Stimulated activated naive CD8-positive, alpha-beta T cell treated with anti-CD3 and anti-CD28 coated beads, Interleukin-15, amount 100 ng/mL, for 72 hours (primary cell): Measurements from ENCODE around the gene ELAVL1.
A peak's percentile ranks its signal among the peaks of the same experiment; 100 is the strongest.
"Not testable (repeated sequence)": the region's sequence is repeated elsewhere in the genome, so short reads cannot be mapped to it uniquely, and the experiment has no call there.

Source experiments
- ATAC-seq: fragments of 150-1000 bp; cut with Tn5 transposase; 2 replicates; pipeline ENCODE4 v1.10.0; 2021; ENCODE audit warnings: mild to moderate bottlenecking, moderate library complexity
- DNase-seq, 2 donors: peaks; one replicate each; pipeline ENCODE4 v3.0.0; 2021 to 2022
- H3K27ac Mint-ChIP-seq, 2 donors: one replicate each; pipeline ENCODE4 v1.8.0; 2022; ENCODE audit warnings: mild to moderate bottlenecking in 2 of 2, mixed read lengths in 2 of 2, moderate library complexity in 2 of 2
- H3K27me3 Mint-ChIP-seq: one replicate; pipeline ENCODE4 v1.8.0; 2022; ENCODE audit warnings: mixed read lengths
- H3K4me1 Mint-ChIP-seq: one replicate; pipeline ENCODE4 v1.8.0; 2022; ENCODE audit warnings: mild to moderate bottlenecking, mixed read lengths
- H3K4me3 Mint-ChIP-seq, 2 donors: one replicate each; pipeline ENCODE4 v1.8.0; 2022; ENCODE audit warnings: mild to moderate bottlenecking in 2 of 2, mixed read lengths in 2 of 2, moderate library complexity in 1 of 2
- H3K9me3 Mint-ChIP-seq, 2 donors: one replicate each; pipeline ENCODE4 v1.8.0; 2022; ENCODE audit warnings: mixed read lengths in 2 of 2

ELAVL1 gene

DNA sequence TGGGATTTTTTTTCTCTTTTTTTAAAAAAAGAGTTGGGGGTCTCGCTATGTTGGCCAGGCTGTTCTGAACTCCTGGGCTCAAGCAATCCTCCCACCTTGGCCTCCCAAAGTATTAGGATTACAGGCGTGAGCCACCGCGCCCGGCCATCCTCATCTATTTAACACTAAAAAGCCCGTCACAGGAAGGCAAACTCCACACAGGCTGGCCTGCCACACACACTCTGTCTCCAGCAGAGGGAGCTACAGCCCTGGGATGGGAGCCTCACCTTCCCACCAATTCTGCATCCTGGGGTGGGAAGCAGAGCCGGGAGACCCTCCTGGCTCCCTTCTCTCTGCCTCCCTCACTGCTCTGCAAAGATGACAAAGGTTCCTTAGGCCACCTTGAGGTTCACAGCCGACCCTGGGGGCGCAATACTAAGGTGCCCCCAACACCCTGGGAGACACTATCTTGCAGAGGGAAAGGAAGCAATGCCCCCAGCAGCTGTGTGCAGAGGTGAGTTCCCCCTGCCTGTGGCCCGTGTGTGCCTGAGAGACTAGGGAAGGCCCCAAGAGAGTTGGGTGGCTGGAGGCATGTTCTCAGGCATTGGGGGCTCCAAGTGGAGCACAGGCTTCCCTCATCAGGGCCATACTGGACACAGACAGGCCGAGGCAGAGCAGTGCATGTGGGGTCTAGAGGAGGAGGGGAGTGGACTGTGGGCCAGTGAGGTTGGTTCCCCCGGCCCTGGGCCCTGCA is 34.6 kb downstream of the ELAVL1 start:
- DNase-seq (no peak), ATAC-seq (peak; percentile 60)
- Mint-ChIP-seq H3K4me3 (no peak overlapping the region), H3K4me1 (peaks cover 6% of the 10 kb centered on the region), H3K27ac (no peak overlapping the region), H3K9me3 (no peaks in the 10 kb centered on the region), H3K27me3 (no peaks in the 10 kb centered on the region)

DNA sequence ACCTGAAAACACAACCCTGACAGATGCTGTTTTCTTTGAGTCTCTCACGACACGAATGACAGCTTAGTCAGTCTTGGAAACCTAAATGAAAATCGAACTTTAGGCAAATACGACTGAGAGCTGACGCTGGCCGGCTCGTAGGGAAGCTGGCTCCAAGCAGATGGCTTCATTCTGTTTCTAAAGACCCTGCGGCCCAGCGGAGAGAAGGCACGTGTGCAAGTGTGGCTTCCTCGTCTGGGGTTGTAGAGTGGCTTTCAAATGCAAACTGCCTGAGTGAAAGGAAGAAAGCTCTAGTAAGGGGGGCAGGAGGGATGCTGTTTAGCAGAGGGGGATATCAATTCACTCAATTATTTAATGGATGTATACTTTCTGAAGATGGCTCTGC is 35.9 kb downstream of the ELAVL1 start:
- Mint-ChIP-seq H3K4me1 (peaks cover 6% of the 10 kb centered on the region), H3K9me3 (no peaks in the 10 kb centered on the region), H3K4me3 (no peak overlapping the region), H3K27me3 (no peaks in the 10 kb centered on the region), H3K27ac (peak overlapping the region in 1 of 2 donors; percentile 89)
- DNase-seq (no peak), ATAC-seq (no peak)

DNA sequence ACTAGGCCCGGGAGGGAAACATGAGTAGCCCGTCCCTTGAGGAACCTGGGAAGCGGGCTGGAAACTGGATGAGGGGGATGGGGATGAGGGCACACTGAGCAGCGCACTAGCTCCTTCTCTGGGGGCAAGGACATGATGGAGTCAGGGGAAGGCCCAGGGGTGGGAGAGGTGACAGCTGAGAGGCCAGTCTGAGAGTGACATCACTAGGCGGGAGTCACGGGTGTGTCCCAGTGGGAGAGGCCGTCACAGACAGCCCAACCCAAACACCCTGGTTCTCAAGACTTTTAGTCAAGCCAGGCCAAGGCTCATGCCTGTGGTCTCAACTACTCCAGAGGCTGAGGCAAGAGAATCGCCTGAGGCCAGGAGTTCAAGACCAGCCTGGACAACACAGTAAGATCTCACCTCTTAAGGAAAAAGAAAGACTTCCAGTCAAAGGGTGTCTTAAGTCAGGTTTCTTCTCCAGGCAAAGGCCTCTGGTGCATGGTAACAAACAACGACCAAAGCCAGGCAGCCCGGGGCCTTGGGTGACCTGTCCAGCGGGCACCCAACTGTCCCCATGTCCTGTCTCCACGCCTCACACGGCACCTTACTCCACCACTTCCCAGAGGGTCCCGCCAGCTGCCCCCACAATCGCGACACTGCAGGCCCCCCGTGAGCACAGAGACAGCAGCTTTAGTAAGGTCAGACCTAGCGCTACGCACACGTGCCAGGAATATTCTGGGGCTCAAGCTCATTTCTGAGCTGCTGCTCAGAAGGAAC is 36.5 kb downstream of the ELAVL1 start:
- no peak for ATAC-seq
- no peaks in the 10 kb centered on the region for H3K27me3 Mint-ChIP-seq
- no peak for DNase-seq
- H3K4me3 Mint-ChIP-seq: no peak overlapping the region
- H3K9me3 Mint-ChIP-seq: no peaks in the 10 kb centered on the region
- H3K4me1 Mint-ChIP-seq: peaks cover 6% of the 10 kb centered on the region
- peak overlapping the region in 1 of 2 donors; percentile 89 for H3K27ac Mint-ChIP-seq

DNA sequence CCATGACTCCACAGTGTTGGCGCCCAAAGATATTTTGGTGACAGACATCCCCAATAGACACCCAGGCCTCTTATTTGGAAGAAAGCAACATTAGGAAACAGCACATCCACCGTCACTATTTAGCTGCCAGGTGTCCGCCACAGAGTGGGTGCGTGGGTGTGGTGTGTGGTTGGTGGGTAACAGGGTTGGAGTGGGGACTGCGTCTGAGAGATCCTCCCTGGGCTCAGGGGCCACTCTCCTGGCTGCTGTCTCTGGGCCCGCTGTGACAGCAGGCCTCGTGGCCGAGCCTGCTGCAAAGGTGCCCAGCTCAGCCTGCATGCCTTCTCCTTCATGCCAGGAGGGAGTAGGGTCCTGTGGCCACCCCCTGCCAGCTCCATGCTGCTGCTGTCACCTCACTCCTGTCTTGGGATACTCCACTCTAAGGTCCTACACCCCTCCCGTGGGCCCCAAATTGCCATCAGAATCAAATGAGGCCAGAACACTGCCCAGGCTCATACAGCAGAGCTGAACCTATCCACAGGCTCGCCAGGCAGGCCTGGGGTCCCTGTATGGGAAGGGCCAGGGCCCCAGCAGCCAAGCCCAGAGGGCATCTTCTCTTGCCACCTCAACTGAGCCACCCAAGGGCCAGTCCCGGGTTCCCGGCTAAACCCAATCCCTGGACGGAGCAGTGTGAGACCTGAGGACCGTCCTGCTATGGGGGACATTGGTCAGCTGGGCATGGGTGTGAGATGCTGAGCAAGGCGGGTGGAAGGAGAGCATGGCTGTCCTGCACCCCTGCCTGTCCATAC is 37.2 kb downstream of the ELAVL1 start:
- no peak for ATAC-seq
- DNase-seq: no peak
- H3K9me3 Mint-ChIP-seq: no peaks in the 10 kb centered on the region
- H3K27me3 Mint-ChIP-seq: no peaks in the 10 kb centered on the region
- peak overlapping the region; percentile 53 to 87 for H3K27ac Mint-ChIP-seq
- peaks cover 6% of the 10 kb centered on the region for H3K4me1 Mint-ChIP-seq
- H3K4me3 Mint-ChIP-seq: no peak overlapping the region

DNA sequence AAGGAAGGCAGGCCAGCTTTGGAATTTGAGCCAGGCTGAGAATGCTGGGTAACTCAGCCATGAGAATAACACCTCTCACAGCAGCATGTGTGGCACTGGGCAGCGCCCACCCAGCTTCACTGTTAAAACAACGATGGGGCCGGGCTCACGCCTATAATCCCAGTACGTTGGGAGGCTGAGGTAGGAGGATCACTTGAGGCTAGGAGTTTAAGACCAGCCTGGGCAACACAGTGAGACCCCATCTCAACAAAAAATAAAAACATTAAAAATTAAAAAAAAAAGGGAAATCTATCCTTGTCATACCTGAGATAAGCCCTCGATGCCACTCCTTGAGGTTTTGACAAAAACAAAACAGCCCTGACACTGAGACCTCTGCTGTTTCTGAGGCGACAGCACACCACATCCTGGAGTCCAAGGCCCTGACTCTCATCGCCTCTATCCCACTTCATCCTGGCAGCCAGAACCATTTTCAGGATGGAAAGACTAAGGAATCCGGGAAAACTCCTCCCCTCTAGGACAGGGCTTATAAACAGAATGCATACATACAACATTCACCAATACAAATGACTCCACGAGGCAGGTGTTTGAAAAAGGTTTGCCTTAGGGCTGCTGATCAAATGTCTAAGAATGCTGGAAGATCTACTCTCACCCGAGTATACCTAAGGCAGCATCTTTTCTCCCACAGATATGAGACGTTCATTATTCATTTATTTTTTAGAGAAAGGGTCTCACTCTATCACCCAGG is 39.3 kb downstream of the ELAVL1 start:
- Mint-ChIP-seq H3K4me3 (no peak overlapping the region), H3K4me1 (peaks cover 6% of the 10 kb centered on the region), H3K9me3 (no peaks in the 10 kb centered on the region)

DNA sequence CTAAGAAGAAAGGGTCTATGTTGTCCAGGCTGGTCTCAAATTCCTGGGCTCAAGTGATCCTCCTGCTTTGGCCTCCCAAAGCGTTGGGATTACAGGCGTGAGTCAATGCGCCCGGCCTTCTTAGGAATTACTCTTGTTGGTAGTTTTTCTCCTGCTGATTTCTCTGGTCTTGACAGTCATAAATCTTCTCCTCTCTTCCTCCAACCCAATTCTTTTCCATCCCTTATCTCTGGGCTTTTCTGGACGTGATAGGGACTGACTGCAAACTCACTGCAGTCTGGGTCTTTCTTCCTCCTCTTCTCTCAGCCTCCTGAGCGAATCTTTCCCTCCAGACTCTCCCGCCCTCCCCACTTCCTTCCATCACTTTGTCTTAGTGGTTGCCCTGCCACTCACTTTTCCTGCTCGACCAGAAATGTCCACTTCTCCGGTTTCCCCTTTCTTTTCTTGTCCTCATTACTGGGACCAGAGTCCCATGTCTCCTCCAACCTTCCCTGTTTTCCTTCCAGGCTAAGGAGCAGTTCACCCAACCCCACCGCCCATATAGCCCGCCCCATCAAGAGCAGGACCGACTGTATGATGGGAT is 40.1 kb downstream of the ELAVL1 start:
- Mint-ChIP-seq H3K27ac (peak overlapping the region; percentile 29 to 31), H3K9me3 (no peaks in the 10 kb centered on the region), H3K4me3 (no peak overlapping the region), H3K27me3 (no peaks in the 10 kb centered on the region), H3K4me1 (peaks cover 6% of the 10 kb centered on the region)
- no peak for DNase-seq
- ATAC-seq: no peak

More for the DNA sequence above, 39.3 kb downstream of the ELAVL1 start:
- DNase-seq (no peak), ATAC-seq (no peak)
- no peaks in the 10 kb centered on the region for H3K27me3 Mint-ChIP-seq
- peak overlapping the region; percentile 49 to 87 for H3K27ac Mint-ChIP-seq

DNA sequence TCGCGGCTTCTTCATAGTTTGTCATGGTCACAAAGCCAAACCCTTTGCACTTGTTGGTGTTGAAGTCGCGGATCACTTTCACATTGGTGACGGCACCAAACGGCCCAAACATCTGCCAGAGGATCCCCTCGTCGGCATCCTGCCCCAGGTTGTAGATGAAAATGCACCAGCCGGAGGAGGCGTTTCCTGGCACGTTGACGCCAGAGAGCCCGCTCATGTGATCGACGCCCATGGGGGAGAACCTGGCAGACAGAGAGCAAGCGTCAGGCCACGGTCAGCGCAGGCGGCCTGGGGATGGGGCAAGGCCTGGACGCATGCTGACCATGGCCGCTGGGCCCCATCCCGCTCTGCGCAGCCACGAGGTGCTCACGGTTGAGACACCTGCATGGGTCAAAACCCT is 41.9 kb downstream of the ELAVL1 start:
- no peaks in the 10 kb centered on the region for H3K27me3 Mint-ChIP-seq
- ATAC-seq (no peak), DNase-seq (no peak)
- no peaks in the 10 kb centered on the region for H3K9me3 Mint-ChIP-seq
- H3K4me1 Mint-ChIP-seq: peaks cover 4% of the 10 kb centered on the region
- no peak overlapping the region for H3K27ac Mint-ChIP-seq
- no peak overlapping the region for H3K4me3 Mint-ChIP-seq

DNA sequence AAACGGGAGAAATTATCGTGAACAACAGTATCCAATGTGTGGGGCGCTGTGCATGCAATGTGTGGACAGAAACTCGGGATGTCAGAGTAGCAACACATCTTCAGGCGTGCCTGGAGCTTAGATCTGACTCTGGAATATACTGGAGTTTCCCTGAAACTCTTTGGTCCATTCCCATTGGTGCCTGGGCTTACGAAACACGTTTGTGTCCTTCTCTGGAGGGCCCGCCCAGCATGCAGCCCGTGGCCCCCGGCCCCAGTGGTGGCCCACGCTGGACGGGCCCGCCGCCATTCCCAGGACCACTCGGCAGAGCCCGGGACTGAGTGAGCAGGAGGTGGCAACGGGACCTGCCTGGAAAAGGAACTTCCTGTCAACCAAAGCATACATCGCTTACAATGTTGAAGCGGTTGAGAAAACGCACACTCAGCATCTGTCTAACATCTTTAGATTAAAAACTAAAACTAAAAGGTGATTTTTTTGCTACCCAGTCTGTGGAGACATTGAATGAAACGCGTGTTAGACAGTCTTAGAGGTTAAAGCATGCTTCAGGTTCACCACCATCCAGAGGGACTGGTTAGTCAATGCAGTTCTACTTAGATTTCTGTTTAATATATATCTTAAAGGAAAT is 42.7 kb downstream of the ELAVL1 start:
- H3K27me3 Mint-ChIP-seq: no peaks in the 10 kb centered on the region

DNA sequence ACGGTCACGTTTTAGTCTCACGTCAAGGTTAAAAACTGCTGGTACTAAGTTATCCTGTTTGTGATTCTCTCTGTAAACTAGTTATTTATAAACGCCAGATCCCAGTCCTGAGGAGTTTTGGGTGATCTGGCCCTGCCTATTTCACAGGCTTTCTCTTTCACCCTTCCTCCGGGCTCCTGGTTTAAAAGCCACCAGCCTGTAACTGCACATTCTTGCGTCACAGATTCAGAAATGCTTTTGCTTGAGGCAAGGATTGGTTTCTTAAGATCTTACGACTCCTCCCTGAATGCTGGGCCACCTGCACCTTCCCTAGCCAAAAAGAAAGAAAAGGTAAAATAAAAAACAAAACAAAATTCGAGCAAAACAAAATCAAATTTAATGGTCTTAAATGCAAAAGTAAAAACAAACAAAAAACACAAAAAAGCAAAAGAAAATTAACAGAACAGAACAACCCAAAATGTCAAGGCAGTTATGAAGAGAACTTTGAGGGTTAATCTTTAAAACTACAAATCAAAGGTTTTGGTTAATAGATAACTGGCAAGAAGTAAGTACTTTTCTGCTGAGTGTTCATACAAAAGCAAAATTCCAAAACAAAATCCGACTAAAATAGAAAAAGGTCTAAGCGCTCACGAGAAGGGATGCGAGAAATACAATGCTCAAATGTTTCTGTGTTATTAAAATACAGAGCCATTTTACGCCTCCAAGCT is 43.4 kb downstream of the ELAVL1 start:
- no peaks in the 10 kb centered on the region for H3K9me3 Mint-ChIP-seq
- H3K4me3 Mint-ChIP-seq: no peak overlapping the region
- H3K4me1 Mint-ChIP-seq: peaks cover 5% of the 10 kb centered on the region
- no peaks in the 10 kb centered on the region for H3K27me3 Mint-ChIP-seq
- no peak for DNase-seq
- ATAC-seq: no peak
- no peak overlapping the region for H3K27ac Mint-ChIP-seq

More for the DNA sequence above, 42.7 kb downstream of the ELAVL1 start:
- ATAC-seq (no peak), DNase-seq (no peak)
- H3K4me1 Mint-ChIP-seq: peaks cover 4% of the 10 kb centered on the region
- H3K9me3 Mint-ChIP-seq: no peaks in the 10 kb centered on the region
- peak overlapping the region in 1 of 2 donors; percentile 46 for H3K27ac Mint-ChIP-seq
- no peak overlapping the region for H3K4me3 Mint-ChIP-seq

DNA sequence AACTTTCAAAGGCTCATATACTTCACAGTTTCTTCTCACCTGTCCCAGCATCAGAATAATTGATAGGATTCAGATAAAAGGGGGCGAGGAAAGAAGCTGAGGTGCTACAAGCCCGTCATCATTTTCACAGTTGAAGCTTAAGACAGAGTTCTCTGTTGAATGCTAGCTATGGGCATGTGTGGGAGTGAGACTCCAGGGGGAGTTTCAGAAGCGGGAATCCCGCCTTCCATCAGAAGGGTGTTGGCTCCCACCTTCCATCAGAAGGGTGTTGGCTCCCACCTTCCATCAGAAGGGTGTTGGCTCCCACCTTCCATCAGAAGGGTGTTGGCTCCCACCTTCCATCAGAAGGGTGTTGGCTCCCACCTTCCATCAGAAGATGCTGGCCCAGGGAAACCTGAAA is 44.4 kb downstream of the ELAVL1 start:
- not testable (repeated sequence) for H3K4me3 Mint-ChIP-seq, DNase-seq, H3K9me3 Mint-ChIP-seq, H3K4me1 Mint-ChIP-seq, H3K27me3 Mint-ChIP-seq, ATAC-seq, H3K27ac Mint-ChIP-seq

DNA sequence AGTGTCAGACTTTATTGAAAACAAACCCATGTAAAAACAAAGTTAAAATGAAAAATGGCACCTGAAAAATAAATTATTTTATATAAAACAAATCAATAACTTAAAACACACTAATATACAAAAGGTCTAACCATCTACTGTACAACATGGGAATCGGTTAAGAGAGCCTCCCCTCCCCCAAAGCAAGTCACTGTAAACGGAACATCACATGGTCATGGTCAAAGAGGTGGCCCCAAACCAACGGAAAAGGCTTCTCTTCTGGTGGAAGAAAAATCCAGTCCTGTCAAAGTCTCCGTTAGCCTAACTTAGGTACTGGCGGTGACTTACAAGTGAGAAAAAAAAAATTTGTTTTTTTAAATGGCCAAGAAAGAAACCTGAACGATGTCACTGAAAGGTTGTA is 46.2 kb downstream of the ELAVL1 start:
- ATAC-seq (no peak), DNase-seq (no peak)
- Mint-ChIP-seq H3K27ac (no peak overlapping the region), H3K27me3 (no peaks in the 10 kb centered on the region), H3K4me1 (peaks cover 5% of the 10 kb centered on the region), H3K9me3 (no peaks in the 10 kb centered on the region), H3K4me3 (no peak overlapping the region)

DNA sequence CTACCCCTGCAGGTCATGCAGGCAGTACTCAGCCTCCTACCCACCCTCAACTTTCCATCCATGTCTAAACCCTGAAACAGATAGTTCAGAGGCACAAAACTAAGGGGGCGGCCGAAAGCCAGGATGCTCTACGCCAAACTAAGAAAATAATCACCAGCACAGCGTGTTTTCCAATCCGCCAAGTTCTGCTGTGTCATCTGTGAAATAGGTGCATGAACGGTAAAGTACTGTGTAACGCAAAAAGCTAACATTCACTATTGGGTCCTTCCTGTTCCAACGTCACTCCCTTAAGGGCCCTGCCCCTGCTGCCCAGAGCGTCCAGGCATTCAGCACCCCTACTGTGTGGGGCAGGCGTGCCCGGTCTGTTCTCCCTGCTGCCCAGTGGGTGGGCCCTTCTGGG is 49.7 kb downstream of the ELAVL1 start:
- Mint-ChIP-seq H3K27me3 (no peaks in the 10 kb centered on the region), H3K4me3 (no peak overlapping the region), H3K4me1 (peaks cover 16% of the 10 kb centered on the region), H3K27ac (peak overlapping the region in 1 of 2 donors; percentile 63), H3K9me3 (no peaks in the 10 kb centered on the region)
- ATAC-seq (no peak), DNase-seq (no peak)

DNA sequence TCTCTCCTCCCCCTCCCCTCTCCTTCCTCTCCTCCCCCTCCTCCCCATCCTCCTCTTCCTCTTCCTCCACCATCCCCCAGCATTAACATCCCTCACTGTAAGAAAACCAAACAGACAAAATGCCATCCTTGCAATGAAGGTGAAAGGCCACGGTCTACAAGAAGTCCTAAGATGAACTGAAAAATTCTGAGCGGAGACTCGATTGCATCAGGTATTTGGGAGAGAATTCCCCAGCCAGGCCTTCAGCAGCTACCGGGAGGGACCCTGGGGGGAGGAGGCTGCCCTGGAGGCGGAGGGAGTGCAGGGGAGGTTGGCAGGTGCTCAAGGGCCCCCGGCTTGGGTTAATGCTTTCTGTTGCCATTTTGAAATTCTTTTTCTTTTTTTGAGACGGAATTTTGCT is 51.9 kb downstream of the ELAVL1 start:
- no peaks in the 10 kb centered on the region for H3K27me3 Mint-ChIP-seq
- DNase-seq: no peak
- peaks cover 16% of the 10 kb centered on the region for H3K4me1 Mint-ChIP-seq
- H3K9me3 Mint-ChIP-seq: no peaks in the 10 kb centered on the region
- no peak for ATAC-seq
- peak overlapping the region; percentile 67 to 88 for H3K27ac Mint-ChIP-seq
- no peak overlapping the region for H3K4me3 Mint-ChIP-seq

DNA sequence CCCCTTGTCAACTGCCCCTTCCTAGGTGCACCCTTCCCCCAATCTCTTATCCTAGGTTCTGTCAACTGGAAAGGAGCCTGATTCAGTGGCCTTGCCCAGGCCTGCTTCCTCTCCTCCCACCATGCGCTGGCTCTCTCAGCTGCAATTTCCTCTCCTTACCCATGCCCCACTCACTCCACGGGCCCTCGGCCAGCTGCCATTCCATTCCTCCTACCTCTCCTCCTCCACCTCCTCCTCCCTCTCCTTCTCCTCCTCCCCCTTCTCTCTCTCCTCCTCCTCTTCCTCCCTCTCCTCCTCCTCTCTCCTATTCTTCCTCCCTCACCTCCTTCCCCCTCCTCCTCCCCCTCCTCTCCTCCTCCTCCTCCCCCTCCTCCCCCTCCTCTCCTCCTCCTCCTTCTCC is 52.4 kb downstream of the ELAVL1 start:
- no peak overlapping the region for H3K4me3 Mint-ChIP-seq
- no peak for ATAC-seq
- peaks cover 15% of the 10 kb centered on the region for H3K4me1 Mint-ChIP-seq
- no peaks in the 10 kb centered on the region for H3K9me3 Mint-ChIP-seq
- DNase-seq: no peak
- H3K27ac Mint-ChIP-seq: no peak overlapping the region
- H3K27me3 Mint-ChIP-seq: no peaks in the 10 kb centered on the region
